KOPT-K1 (cell line): Measurements from ENCODE around the gene PEX10.

Experiments
- H3K27ac ChIP-seq: fragments of 200-600 bp; sonication (generic); 2 replicates; pipeline ENCODE4 v1.5.1; 2016; ENCODE audit warnings: antibody characterized with exemption, mild to moderate bottlenecking, low read depth, low read length; ENCODE audit not compliant: poor library complexity, severe bottlenecking
- H3K36me3 ChIP-seq: fragments of 200-600 bp; sonication (generic); 2 replicates; pipeline ENCODE4 v1.5.1; 2017; ENCODE audit warnings: antibody characterized with exemption, mild to moderate bottlenecking, low read length, moderate library complexity; ENCODE audit not compliant: insufficient read depth
- H3K9me3 ChIP-seq: fragments of 200-600 bp; sonication (generic); 2 replicates; pipeline ENCODE4 v1.5.1; 2017; ENCODE audit warnings: antibody characterized with exemption, low read length, mild to moderate bottlenecking; ENCODE audit not compliant: insufficient read depth, poor library complexity, severe bottlenecking

Gene PEX10

DNA sequence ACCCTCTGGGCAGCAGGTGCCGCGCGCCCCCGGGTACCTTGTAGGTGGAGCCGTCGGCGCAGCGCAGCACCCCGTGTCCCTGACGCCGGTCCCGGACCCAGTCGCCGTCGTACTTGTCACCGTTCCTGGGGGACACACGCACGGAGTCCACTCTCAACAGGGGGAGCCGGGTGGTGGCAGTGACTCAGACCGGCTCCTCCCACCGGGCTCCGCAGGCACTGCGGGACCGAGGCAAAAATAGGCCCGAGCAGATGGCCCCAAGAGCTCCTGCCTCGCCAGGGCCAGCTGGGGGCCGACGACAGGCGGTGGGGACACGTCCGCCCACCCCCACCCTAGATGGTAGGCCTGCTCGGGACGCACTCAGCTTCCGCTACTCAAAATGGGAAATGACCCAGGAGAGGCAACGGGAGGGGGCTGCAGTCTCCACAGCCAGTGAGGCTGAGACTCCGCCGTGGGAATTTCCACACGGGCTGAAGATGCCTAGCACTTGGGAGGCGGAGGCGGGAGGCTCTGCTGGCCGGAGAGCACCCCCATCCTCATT lies 27.4 kb downstream of the PEX10 start:
- Histone ChIP-seq H3K9me3 (no peaks in the 10 kb centered on the region), H3K27ac (no peak overlapping the region), H3K36me3 (no peaks in the 10 kb centered on the region)

DNA sequence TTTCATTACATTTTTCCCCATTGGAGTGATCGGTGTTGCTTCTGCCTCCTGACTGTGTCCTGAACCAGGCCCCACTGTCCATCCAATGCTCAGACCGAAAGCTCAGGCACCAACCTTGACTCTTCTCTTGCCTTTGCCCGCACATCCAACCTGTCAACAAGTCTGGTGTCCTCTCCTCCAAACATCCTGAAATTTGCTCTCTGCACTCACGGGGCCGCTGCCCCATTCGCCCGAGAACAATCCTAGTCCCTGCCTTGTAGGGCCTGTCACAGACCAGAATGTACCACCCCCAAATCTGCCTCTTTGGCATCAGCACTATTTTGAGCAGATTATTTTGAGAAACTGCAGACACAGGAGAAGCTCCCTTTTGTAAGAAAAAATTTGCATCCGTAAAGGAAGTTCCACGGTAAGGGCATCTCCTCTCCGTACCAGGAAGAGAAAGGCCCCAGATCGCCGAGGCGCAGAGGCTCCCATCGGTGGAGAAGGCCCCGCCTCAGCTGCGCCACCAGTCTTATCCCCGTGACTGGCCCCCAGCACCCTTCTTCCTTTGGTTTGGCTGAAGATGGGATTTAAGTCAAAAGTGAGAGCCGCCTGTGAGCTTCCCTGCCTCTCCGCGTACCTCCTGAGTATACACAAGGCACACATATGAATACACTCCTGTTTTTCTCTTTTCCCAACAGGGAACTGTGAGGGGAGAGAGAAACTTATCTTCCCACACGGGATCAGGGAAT lies 28.1 kb downstream of the PEX10 start:
- Histone ChIP-seq H3K27ac (no peak overlapping the region), H3K9me3 (no peaks in the 10 kb centered on the region), H3K36me3 (no peaks in the 10 kb centered on the region)

DNA sequence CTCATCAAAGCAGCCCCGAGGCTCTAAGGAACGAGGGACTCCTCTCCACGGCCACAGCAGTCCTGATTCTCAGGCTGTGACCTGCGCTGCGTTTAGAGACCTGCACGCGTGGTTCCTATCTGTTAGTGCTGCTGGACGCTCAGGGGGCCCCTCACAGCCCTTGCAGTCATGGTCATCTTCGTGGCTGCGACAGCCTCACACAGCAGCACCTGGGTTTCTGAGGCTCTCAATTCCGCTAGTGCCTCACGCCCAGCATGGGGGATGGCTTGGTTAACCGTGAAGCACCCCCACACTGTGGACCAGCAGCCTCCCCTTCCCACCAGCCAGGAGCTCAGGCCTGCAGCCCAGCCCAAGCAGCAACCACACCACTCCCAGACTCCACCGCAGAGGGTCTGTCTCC lies 28.8 kb downstream of the PEX10 start:
- Histone ChIP-seq H3K9me3 (no peaks in the 10 kb centered on the region), H3K27ac (no peak overlapping the region), H3K36me3 (no peaks in the 10 kb centered on the region)

DNA sequence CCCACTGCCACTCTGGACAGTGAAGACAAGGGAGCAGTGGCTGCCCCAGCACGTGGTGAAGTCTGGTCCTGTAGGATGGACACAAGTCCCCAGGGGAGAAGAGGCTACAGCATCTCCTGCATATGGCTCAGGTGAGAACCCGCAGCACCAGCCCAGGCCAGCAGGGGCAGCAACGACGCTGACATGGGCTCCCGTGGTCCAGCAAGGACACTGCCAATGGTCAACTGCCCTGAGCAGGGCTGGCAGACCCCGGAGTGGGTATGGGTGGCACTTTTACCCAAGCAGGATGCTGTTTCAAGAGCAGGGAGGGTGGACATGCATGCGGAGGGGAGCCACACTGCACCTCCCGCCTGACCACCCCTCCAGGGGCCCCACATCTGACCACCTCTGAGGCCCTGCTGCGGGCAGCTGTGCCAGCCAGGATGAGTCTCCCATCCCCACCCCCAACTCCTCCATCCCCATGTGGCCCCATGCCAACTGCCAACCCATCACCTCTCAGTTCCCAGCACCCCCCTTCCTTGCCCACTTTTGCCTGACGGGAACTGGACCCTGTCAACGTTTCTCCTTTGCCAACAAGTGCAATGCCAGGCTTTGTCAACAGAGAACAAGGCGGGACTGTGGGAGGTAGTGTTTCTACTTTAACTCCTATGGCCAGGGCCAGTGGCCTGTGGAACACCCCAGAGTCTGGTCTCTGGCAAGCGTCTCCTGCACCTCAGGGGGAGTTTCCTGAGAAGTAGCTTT lies 29.6 kb downstream of the PEX10 start:
- no peak overlapping the region for H3K27ac ChIP-seq
- no peaks in the 10 kb centered on the region for H3K36me3 ChIP-seq
- no peaks in the 10 kb centered on the region for H3K9me3 ChIP-seq

DNA sequence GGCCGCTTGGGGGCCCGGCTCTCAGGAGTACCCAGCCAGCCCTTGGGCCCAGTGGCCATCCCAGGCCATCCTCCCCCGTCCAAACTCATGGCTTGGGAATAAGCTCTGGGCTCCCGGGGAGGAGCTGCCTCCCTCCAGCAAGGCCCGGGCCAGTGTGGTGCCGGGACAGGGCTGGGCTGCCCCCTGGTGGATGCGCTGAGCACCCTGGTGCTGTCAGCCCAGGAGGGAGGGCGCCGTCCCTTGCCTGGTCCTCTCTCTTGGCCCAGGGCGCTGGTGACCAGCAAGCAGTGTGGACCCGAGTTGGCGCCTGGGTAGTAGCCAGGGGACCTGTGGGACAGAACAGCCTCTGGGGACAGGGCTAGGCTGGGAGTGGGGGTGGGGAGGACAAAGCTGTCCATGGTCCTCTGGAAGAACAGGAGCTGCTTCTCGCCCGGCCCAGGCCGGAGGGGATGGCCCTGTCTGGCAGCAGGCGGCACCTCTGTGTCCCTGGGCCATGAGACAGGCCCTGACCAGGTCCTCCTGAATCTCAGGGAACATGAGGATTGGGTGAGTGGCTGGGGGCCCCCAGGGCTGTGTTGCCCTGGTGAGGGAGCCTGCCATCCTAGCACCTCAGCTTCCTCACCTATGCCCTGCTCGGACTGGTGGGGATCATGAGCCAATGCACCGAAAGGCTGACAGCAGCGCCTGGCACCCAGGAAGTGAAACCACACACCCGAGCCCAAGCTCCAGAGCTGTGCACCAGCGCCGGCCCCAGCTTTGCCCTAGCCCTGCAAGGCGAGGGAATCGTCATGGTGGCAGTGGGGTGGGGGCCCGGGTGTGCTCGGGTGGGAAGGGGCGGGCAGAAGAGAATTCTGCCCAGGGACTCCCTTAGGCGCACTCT lies 30.4 kb downstream of the PEX10 start:
- H3K27ac ChIP-seq: no peak overlapping the region
- H3K9me3 ChIP-seq: no peaks in the 10 kb centered on the region
- no peaks in the 10 kb centered on the region for H3K36me3 ChIP-seq

DNA sequence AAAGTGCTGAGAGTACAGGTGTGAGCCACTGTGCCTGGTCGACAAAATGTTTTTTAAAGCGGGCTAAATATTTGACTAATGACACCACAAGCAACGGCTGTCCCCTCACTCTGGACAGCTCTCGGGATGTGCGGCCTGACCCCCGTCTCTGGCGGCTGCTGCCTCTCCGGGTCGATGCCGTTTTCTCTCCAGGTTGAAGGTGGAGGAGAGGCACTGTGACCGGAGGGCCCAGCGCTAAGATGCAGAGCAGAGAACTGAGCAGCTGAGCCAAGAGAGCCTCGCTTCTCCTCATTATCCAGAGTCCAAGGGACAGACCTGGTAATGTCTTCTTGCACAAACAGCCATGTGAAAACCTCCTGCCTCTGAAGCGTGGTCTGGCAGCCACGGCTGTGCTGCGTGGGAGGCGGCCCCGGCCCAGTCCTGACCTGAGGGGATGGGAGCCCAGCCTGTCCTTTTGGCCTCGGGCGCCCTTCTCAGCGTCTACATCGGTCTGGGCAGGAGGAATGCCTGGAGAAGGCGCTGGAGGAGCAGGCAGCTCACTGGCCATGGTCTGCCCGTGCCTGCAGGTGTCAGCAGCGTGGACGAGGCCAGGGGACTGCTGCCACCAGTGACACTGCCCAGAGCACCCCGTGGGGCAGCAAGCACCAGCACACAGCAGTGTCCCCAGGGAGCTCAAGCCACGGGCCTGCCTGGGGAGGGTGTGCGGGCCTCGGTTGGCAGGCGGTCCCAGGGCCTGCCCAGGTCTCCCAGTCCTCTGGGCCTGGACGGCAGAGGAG lies 31.4 kb downstream of the PEX10 start:
- H3K36me3 ChIP-seq: no peaks in the 10 kb centered on the region
- no peaks in the 10 kb centered on the region for H3K9me3 ChIP-seq
- no peak overlapping the region for H3K27ac ChIP-seq

DNA sequence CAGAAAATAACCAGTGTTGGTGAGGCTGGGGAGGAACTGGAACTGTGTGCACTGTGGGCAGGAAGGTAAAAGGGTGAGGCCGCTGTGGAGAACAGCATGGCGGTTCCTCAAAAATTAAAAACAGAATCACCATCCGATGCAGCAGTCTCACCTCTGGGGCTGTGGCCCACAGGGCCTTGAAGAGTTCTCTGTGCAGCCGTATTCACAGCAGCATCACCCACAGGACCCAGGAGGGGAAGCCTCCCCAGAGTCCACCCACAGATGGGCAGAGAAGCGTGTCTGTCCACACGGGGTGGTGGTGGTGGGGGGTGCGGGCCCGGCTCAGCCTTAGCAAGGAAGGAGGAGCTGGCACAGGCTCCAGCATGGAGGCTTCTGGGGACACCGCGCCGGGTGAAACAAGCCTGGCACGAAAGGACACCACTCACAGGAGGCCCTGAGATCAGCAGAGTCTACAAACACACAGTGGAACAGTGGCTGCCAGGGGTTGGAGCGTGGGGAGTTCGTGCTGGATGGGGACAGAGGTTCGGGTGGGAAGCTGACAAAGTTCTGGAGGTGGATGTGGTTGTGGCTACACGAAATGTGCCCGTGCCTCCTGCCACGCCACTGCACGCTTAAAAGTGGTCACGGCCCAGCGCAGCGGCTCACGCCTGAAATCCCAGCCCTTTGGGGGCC lies 32.5 kb downstream of the PEX10 start:
- H3K27ac ChIP-seq: no peak overlapping the region
- H3K9me3 ChIP-seq: no peaks in the 10 kb centered on the region
- no peaks in the 10 kb centered on the region for H3K36me3 ChIP-seq

DNA sequence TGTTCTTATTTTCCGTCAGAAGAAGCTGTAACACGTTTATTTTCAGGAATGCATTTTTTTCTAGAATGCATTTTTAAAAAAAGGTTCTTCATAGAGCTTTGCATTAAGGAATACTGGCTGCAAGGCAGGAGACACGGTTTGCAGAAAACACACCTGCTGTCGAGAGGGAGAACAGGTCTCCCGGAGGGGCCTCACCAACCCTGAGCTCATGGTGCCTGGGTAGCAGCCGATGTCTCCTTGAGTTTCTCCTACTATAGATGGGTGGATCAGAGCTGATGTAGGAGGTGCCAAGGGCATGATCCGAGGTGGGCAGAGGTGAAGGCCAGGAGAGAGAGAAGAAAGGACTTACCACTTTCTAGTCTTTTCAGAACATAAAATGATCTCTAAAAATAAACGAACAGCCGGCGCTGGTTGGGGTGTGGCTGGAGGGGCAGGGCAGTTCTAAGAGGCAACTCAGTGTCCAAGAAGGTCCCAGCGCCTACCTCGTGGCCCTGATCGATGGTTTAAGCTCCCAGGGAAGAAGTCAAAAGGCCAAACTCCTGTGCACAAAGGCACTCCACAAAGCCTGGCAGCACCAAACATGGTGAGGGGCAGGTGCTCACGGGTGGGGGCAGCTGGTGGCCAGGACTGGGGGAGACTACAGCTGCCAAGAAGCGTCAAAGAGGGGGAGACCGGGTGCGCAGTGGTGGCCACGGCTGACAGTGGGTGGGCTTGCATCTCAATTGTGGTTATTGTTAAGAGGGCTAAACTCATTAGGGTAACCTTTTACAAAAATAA lies 33.2 kb downstream of the PEX10 start:
- H3K9me3 ChIP-seq: no peaks in the 10 kb centered on the region
- H3K27ac ChIP-seq: no peak overlapping the region
- no peaks in the 10 kb centered on the region for H3K36me3 ChIP-seq

DNA sequence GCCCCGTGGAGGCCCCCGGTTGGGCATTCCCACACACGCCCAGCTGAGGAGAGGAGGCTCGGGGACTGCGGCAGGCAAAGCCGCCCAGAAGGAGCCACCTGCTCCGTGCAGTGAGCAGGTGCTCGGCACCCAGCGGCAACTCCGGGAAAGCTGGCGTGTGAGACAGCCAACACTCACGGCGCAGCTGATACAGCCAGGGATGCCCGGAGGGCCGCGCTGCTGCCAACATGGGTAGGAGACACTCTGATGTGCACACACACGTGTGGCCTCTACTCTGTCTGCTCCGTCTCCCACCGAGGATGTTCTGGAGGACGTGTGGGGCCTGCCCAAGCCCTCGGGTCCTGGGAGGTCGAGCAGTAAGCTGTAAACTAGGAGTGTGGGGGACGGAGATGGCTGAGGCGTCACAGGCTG lies 33.9 kb downstream of the PEX10 start:
- Histone ChIP-seq H3K36me3 (no peaks in the 10 kb centered on the region), H3K9me3 (no peaks in the 10 kb centered on the region), H3K27ac (no peak overlapping the region)

DNA sequence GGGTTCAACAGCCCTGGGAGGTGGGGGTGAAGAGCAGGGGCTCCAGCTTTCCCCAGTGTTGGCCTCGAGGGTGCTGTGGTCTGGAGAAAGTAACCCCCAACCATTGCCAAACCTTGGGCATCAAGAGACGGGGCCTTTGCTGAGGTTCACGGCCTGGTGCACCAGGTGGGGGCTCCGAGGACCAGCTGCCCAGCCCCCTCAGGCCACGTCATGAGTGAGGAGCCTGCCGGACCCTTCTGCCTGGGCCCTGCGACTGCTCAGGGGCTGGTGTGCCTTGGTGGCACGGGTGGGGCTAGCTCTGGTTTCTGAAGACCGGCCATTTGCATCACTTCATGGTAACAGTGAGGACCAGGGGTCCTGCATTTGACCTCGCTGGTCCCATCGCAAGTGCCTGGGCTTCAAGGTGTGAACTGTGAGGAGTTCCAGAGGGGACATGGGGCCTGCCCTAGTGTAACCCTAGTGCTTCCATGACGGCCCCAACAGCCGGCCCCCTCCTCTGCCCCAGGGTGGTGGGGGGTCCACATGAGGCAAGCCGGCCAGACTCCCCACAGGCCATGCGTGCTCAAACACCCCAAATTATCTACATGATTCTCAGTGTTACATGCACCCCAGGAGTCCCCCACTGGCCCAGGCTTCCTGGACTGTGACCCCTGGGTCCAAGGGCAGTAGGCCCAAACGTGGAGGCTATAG lies 34.5 kb downstream of the PEX10 start:
- Histone ChIP-seq H3K36me3 (no peaks in the 10 kb centered on the region), H3K9me3 (no peaks in the 10 kb centered on the region), H3K27ac (no peak overlapping the region)

DNA sequence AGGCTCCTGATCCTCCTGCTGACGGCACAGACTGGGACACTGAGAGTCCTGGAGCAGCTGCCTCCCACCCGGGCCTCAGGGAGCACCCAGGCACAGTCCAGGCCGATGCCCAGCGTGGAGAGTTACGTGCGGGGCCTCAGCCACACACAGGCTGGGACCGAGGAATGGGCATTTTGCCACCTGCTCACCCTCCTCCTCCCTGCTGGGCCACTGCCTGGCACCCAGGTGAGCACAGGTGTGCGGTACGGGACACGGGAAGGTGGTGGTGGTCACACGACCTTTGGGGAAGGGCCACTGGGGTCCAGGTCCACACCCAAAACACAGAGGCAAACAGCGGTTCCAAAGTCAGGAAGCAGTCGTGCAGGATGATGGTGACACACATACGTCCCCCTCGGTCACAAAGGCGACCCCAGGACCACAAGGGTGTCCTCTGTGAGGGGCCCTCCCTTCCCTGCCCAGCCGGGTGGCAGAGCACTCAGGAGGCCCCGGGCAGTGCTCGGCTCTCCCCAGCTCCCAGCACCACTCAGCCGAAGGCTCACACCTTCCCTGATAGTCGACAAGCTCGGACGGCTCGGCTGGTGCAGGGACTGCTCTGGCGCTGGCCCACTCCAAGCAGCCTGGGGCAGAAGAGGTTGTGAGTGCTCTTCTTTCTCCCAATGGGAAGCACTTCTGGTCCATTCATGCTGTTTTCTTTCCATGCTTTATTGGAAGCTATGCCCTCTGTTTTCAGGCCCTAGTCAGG lies 35.3 kb downstream of the PEX10 start:
- Histone ChIP-seq H3K36me3 (no peaks in the 10 kb centered on the region), H3K27ac (no peak overlapping the region), H3K9me3 (no peaks in the 10 kb centered on the region)

DNA sequence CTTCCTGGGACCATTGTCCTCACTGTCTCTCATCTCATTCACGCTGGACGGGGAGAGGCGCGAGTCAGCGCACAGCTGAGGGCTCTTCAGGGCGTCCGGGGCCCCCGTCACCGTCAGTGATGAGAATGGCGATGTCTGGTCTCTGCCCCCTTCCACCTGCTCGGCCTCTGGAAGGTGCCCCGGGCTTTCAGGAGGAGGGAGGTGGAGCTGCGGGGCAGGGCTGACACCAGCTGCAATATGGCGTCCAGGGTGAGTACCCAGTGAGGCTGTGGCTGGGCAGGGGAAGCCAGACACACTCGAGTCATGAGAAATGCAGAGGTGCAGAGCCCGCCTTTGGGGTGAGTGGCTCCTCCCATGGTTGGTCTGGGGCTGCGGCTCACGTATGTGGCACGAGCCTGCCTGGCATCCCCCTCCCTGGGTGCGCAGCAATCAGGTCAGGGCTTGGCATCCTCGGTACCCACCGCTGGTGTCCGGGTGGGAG lies 36.1 kb downstream of the PEX10 start:
- Histone ChIP-seq H3K9me3 (no peaks in the 10 kb centered on the region), H3K27ac (no peak overlapping the region), H3K36me3 (no peaks in the 10 kb centered on the region)
